ENCODE results near the gene ATXN3L.

- TF ChIP-seq CTCF (IDR thresholded peaks at IDR 0.05; ENCODE audit: poor library complexity, severe bottlenecking) (no peak), POLR2AphosphoS5 (IDR thresholded peaks at IDR 0.05) (no peak), MXI1 (conservative IDR thresholded peaks at IDR 0.05; ENCODE audit: poor library complexity, severe bottlenecking) (no peak), EZH2 (IDR thresholded peaks at IDR 0.05; ENCODE audit: borderline replicate concordance, insufficient read depth, low read length, poor library complexity, severe bottlenecking) (no peak), RAD21 (conservative IDR thresholded peaks at IDR 0.05) (no peak), TAF1 (IDR thresholded peaks at IDR 0.05; ENCODE audit: low read depth) (no peak), REST (IDR thresholded peaks at IDR 0.05; ENCODE audit: borderline replicate concordance) (no peak), EP300 (conservative IDR thresholded peaks at IDR 0.05; ENCODE audit: poor library complexity, severe bottlenecking) (no peak), SMC3 (conservative IDR thresholded peaks at IDR 0.05; ENCODE audit: poor library complexity) (no peak)
Observed at GRCh38 chrX:13307041-13307440, 12.8 kb downstream of the ATXN3L start.

Measured in neural cell (in vitro differentiated cells).